ENCODE data around the gene RAB24. TPM values are rescaled to one million over a fixed set of nuclear protein-coding genes. Genes with fewer than 3 reads are reported as not detected.

The RAB24 gene
- total and polyA plus RNA-seq, 12 donors: 29.4 to 134 (median 51.6) TPM

- H3K36me3 ChIP-seq (replicated peaks in 1 of 2): no peaks in the 10 kb centered on the region
- no peak for DNase-seq
- 78 to 92% (median 89%) methylated on average over 7 to 14 of the region's 14 CpGs for WGBS, 4 donors
- no peak overlapping the region for H3K27ac ChIP-seq
- no peak overlapping the region for H3K4me3 ChIP-seq
- no peaks in the 10 kb centered on the region for H3K4me1 ChIP-seq (replicated peaks in 1 of 2)
- intact Hi-C loops (cut with DNase I): loop anchor here (5.0 to 10.0 kb wide), 3 partner anchors 65 to 137 kb away; partner anchors contain the start of gene SLC34A1 (in 1 of the 2)
- no peaks in the 10 kb centered on the region for H3K9me3 ChIP-seq (replicated peaks in 1 of 3)
- TF ChIP-seq CTCF (IDR thresholded peaks at IDR 0.05) (no peak), POLR2A (IDR thresholded peaks at IDR 0.05) (no peak)
- H3K27me3 ChIP-seq: no peaks in the 10 kb centered on the region
Observed at GRCh38 chr5:177319913-177320588, 16.5 kb upstream of the RAB24 start.

DNA sequence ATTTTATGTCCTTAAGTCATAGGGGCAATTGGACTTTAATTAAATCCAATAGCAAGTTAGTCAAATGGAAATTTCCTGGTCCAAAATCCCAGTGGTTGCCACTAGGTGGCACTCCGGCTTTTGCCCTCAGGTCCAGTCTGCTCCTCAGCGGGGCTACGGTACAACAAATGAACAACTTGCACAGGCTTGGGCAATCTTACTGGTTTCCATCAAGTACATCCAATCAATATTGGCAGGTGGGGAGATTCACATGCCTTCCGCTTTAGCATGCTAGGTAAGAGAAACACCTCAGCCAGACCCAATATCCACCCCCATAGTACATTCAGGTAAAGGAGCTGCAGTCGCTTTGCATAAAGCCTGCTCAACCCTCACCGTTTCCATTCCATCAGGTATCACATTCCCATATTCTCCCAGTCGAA lies 14.4 kb upstream of the RAB24 start:
- Histone ChIP-seq H3K36me3 (replicated peaks in 1 of 2) (no peaks in the 10 kb centered on the region), H3K27me3 (no peaks in the 10 kb centered on the region), H3K27ac (no peak overlapping the region), H3K4me1 (replicated peaks in 1 of 2) (peaks cover 0 to under 1% of the 10 kb centered on the region in 2 donors), H3K9me3 (replicated peaks in 1 of 3) (no peaks in the 10 kb centered on the region), H3K4me3 (no peak overlapping the region)
- intact Hi-C loops (cut with DNase I): loop anchor here (5.0 to 10.0 kb wide), 3 partner anchors 67 to 139 kb away; partner anchors contain the start of gene SLC34A1 (in 1 of the 2)
- WGBS, 4 donors: 28 to 37% (median 32%) methylated on average over 7 of the region's 7 CpGs
- TF ChIP-seq CTCF (IDR thresholded peaks at IDR 0.05): peak; percentile 80 to 87 (median 85)
- TF ChIP-seq POLR2A (IDR thresholded peaks at IDR 0.05): no peak
- DNase-seq: peak; percentile 73 to 92 (median 85)

GRCh38 chr5:177316005-177316404 lies 12.5 kb upstream of the RAB24 start:
- Histone ChIP-seq H3K9me3 (replicated peaks in 1 of 3) (no peaks in the 10 kb centered on the region), H3K27ac (no peak overlapping the region), H3K27me3 (no peaks in the 10 kb centered on the region), H3K4me3 (no peak overlapping the region), H3K36me3 (replicated peaks in 1 of 2) (no peaks in the 10 kb centered on the region), H3K4me1 (replicated peaks in 1 of 2) (peaks cover 10 to 18% of the 10 kb centered on the region in 2 donors)
- no peak for TF ChIP-seq POLR2A (IDR thresholded peaks at IDR 0.05)
- no peak for TF ChIP-seq CTCF (IDR thresholded peaks at IDR 0.05)
- intact Hi-C loops (cut with DNase I): loop anchor here (5.0 to 10.0 kb wide), 3 partner anchors 69 to 141 kb away; partner anchors contain the start of gene SLC34A1 (in 1 of the 2)
- no peak for DNase-seq
- WGBS, 4 donors: 78 to 100% (median 97%) methylated on average over 3 of the region's 3 CpGs

GRCh38 chr5:177315411-177315810 lies 11.9 kb upstream of the RAB24 start:
- TF ChIP-seq POLR2A (IDR thresholded peaks at IDR 0.05) (no peak), CTCF (IDR thresholded peaks at IDR 0.05) (no peak)
- DNase-seq: peak in 1 of 7 donors; percentile 7
- no peaks in the 10 kb centered on the region for H3K36me3 ChIP-seq (replicated peaks in 1 of 2)
- intact Hi-C loops (cut with DNase I): loop anchor here (5.0 to 10.0 kb wide), 3 partner anchors 69 to 142 kb away; partner anchors contain the start of gene SLC34A1 (in 1 of the 2)
- no peak overlapping the region for H3K4me3 ChIP-seq
- H3K27ac ChIP-seq: no peak overlapping the region
- H3K4me1 ChIP-seq (replicated peaks in 1 of 2): peaks cover 12 to 19% of the 10 kb centered on the region in 2 donors
- H3K27me3 ChIP-seq: no peaks in the 10 kb centered on the region
- WGBS, 4 donors: 74 to 88% (median 80%) methylated on average over 5 to 7 of the region's 7 CpGs
- H3K9me3 ChIP-seq (replicated peaks in 1 of 3): no peaks in the 10 kb centered on the region
